NCI-H524 (cell line): ENCODE results near the gene ERCC1.
A peak's percentile ranks its signal among the peaks of the same experiment; 100 is the strongest.
"Not testable (repeated sequence)": the region's sequence is repeated elsewhere in the genome, so short reads cannot be mapped to it uniquely, and the experiment has no call there.

Experiments
- DNase-seq, 2 experiments: peaks; one replicate each; lab custom pipeline; 2025; lab: John Stamatoyannopoulos, UW

ERCC1 gene

DNA sequence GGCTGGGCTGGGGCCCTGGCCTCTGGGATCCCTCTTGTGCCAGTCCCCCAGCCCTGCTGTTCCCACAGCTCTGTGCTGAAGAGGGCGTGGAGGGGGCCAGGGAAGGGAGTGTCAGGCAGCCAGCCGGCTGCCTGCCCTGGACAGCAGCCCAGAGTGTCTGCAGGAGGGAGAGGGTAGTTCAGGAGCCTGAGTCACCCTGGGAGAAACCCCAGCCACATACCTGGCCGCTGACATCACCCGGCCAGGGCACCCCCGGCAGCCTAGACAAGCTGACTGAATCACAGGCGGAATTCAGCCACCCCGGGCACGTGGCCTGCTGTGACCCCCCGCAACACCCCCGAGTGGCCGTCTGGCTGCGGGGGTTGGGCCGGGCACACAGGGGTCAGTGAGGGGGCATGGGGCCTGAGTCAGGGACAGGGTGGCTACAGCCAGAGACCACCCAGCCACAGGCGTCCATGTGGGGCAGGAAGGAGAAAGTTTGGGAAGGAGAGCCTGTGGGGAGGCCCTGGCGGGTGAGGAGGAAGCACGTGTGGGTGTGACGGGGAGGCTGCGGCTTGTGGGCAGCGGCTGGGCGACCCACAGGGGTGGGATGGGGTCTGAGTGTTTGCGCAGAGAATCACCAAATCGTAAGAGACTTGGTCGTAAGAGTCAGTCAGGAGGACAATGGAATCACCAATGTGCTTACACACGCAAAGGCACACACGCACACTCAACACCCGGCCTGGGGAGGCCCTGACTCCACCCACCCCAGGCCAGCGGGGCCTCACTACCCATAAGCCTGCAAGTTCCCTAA is 32.2 kb upstream of the ERCC1 start:
- DNase-seq: no peak

DNA sequence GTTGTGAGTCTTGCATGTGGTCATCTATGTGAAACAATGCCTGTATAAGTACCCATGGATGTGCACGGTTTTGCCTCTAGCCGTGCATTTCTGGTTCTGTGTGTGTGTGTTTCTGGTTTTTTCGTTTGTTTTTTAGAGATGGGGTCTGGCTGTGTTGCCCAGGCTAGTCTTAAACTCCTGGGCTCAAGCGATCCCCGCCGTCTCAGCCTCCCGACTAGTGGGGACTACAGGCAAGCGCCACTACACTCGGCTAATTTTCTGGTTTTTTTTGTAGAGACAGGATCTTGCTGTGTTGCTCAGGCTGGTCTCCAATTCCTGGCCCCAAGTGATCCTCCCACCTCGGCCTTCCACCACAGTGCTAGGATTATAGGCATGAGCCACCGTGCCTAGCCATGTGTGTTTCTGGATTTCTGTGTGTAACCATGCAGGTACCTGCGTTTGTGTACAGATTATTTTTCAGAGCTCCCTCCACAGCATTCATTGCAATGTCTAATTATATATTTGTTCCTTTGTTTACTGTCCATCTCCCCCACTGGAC is 28.2 kb upstream of the ERCC1 start:
- no peak for DNase-seq

DNA sequence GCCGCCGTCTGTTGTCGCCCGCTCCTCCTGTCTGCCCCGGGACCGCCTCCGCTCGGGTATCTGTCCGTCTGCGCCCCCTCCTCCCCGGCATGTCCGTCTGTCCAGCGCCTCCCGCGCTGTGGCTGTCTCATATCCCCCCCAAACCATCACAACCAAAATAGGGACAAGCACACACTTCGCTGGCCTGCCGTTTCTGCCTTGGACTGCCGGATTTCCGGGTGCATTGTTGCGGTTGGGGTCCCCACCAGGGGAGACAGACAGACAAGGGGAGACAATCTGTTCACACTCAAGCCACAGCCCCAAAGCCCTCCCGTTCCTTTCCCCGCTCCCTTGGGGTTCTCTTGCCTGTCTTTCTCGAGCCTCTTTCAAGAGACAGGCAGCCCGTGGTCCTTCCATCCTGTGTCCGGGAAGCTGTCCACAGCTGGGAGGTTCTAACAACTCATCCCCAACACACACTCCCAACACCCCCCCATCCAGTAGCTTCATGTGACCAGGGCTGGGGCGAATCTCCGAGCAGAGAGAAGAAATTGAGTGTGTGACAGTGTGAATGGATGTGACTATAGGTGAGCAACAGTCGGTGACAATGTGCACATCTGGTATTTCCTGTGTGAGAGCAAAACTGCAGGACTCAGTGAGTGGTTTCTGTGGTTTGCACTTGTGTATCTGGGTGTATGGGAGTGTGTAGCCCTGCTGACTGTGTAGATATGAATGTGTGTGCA is 27.6 kb upstream of the ERCC1 start:
- no peak for DNase-seq

DNA sequence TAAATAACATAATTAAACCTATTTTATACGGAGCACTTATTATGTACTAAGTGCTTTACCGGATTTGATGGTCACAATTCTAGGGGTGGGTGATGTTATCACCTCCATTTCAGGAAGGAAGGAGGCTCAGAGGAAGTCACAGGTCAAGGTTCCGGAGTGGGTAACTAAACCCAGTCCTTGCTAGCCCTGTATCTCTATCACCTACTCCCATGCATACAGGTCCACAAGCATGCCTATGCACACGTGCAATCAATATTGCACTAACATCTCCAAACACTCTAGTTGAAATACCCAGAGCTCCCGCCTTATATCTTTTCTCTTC is 26.3 kb upstream of the ERCC1 start:
- DNase-seq: no peak

DNA sequence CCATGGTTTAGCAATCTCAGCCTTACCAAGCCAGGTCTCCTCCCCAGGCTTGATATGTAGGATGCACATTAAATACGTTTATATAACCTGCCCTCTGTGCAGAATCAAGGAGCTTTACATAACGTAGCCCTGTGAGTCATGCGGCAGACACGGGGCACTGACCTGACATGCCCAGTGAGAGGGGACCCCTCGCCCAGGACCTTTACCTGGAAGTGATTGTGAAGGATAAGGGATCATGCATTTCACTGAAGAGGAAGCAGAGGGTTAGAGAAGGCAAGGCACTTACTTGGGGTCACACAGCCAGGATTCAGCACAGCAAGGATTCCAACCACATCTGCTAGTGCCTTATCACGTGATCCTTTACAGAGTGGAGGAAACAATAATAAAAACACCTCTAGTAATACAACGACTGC is 25.2 kb upstream of the ERCC1 start:
- no peak for DNase-seq

DNA sequence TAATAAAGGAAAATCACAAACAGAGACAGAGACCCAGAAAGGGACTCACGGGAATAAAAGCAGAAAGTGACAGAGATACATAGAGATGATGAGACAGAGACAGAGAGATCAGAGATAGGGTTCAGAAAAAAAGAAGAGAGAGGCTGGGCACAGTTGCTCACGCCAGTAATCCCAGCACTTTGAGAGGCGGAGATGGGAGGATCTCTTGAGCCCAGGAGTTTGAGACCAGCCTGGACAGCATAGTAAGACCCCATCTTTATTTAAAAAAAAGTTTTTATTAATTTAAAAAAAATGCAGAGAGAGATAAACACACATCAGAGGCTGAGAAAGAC is 24.7 kb upstream of the ERCC1 start:
- no peak for DNase-seq

DNA sequence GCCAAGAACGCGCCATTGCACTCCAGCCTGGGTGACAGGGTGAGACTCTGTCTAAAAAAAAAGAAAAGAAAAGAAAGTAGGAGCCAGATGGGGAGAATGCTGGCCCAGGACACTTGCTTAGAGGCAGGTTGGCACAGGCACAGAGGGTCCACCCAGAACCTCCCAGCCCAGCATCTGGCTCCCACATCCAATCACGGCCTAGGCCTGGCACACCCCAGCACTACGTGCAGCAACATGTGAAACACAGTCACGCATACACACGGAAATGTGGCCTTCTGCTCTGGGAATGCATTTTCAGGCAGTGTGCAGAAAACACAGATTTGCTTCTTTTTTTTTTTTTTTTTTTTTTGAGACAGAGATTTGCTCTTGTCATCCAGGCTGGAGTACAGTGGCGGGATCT is 23.2 kb upstream of the ERCC1 start:
- DNase-seq: no peak

DNA sequence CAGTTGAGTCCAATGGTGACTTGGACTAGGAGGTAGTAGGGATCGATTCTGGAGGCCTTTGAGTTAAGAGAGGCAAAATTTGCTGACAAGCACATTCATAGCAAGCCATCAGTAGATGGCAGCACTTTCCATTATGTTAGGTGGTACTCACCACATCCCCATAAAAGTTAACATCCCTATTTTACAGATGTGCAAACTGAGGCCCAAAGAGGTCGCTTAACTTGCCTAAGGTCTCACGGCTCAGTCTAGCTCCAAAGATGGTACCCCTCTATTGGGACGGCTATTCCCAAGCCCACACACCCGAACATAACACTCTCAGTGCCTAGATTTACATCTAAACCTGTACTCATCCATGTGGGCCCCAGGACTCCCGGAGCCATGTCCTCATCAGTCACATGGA is 22.6 kb upstream of the ERCC1 start:
- DNase-seq: no peak

DNA sequence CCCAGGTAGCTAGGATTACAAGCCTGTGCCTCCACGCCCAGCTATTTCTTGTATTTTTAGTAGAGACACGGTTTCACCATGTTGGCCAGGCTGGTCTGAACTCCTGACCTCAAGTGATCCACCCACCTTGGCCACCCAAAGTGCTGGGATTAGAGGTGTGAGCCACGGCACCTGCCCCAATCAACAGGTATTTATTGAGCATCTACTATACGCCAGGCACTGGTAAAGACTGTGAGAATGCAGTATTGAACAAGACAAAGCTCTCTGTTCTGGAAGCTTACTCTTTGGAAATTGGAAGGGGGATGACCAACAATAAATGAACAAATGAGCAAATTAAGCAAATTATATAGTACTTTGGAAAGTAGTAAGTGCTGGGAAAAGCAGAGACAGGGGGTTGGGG is 21.4 kb upstream of the ERCC1 start:
- DNase-seq: no peak

DNA sequence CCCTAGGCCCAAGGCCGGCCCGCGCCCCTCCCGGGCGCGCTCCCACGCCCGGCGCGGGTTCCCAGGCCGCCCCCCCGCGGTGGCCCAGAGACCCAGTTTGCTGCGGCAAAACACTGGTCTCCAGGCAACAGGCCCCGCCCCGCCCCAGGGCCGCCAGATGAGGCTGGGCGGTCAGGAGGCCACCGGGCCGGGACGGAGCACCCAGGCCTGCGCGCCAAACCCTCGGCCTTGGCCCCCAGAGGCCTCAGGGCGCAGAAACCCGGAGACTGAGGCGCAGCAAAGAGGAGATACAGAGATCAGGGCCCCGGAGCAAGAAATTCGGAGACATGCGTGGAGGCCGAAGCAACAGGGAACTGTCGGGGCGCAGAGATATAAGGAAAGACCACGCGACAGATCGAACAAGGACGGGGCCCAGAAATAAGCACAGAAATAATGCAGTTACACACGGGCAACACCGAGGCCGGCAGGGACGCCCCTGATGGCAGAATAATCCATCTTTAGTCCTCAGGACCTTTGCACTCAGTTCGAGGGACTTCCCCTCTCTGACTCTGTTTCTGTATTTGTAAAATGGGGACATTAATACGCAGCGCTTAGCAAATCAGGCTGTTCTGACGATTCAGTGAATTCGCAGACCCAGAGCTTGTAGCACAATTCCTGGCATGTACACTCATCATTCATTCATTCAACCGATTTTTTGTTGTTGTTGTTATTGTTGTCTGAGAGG is 20.8 kb upstream of the ERCC1 start:
- DNase-seq: peak; percentile 14 to 64

DNA sequence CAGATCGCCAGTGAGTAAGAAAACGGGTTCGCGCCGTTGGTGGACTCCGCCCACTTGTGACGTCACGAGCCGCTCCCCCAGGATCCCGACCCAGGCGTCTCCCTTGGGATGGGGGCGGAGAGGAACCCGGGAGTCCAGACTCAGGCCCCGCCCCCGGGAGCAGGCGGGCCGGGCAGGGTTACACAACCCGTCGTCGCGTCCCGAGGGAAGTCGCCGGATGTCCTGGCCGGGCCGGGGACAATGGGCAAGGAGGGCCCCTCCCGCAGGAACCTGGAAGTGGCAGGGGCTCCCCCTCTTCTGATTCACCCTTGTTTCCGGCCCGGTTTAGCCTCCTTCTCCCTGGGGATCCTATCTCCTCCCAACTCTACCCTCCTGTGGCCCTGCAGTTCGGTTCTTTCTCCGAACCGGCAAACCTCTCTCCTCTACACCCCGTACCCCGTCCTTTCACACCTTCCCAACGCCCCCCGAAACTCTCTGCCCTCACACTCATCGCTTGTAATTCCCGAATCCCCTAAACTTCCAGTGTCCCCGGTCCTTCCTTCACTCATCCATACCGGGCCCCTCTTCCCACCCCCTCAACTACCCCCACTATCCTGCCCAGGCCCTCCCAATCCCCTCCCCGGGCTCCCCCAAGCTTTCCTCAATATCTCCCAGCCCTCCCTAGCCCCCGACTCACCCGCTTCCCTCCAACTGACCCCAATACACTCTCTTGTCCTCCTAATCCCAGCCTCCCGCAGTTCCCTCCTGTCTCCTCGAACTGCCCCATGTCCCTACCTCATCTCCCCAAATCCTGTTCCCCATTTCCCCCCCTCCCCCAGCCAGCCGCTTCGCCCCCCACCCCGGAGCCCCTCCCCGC is 20.0 kb upstream of the ERCC1 start:
- DNase-seq: peak; percentile 51 to 59

DNA sequence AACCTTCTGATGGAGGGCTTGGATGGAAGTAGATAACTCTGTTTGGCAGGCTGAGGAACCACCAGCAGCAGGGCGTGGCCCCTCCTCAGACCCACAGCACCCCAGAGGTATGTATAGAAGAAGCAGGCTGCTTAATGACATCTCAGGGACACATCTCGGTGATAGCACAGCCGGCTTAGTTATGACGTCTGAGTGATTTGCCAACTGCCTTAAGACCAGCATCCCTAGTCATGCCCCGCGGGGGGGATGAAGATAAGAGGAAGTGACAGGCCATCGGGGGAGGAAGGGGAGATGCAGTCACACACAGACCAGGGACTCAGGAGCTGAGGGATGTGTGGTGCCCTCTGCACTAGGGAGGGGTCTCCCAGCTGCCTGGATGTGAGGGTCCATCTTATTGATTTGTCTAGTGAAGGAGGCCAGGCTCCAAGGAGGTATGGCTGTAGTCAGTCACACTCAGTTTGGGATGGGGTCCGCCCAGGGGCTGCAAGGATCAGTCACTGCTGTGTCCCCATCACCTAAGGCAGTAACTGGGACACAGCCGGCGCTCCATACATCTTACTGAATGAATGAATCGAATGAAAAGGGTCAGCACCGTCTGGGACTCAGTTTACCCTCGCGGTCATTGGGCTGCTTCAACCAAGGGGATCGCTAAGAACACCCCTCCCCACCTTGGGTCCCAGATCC is 19.2 kb upstream of the ERCC1 start:
- DNase-seq: peak in 1 of 2 experiments; percentile 35

DNA sequence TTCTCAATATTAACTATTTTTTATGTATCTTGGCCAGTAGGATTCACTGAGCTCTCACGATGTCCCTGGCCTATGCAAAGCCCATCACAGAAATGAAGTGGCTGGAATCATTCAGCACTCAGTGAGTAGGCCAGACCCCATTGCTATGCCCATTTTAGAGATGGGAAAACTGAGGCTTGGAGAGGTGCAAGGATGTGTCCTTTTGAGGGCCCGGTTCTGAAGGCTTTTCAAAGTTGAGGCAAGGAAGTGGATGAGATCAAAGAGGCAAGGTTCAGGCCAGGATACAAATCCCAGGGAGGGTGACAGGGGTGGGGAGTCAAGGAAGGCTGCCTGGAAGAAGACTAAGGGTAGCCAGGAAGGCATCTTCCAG is 18.7 kb upstream of the ERCC1 start:
- no peak for DNase-seq

DNA sequence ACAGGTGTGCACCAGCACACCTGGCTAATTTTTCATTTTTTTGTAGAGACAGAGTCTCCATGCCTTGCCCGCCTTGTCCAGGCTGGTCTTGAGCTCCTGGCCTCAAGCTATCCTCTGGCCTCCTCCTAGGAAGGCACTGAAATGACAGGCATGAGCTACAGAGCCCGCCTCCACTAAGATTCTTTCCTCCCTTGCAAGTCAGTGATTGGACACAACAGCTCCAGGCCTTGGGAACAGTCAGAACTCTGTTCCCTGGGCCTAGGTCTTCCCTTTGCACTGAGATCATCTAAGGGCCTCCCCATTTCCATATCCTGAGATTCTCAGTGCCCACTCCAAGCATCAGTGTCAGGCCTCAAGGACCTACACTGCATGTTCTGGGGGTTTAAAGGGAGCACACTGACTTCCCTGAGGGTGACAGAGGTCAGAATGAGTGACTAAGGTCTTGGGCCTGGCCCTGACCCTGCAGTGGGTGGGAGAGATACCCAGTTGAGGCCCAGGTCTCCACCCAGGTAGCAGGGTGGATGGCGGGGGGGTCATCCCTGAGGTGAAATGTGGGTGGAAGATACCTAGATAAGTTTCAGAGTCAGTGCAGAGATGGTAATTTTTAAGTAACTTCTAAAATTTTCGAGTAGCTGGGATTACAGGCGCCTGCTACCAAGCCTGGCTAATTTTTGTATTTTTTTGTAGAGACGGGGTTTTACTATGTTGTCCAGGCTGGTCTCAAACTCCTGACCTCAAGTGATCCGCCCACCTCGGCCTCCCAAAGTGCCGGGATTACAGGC is 17.3 kb upstream of the ERCC1 start:
- peak in 1 of 2 experiments; percentile 12 for DNase-seq

DNA sequence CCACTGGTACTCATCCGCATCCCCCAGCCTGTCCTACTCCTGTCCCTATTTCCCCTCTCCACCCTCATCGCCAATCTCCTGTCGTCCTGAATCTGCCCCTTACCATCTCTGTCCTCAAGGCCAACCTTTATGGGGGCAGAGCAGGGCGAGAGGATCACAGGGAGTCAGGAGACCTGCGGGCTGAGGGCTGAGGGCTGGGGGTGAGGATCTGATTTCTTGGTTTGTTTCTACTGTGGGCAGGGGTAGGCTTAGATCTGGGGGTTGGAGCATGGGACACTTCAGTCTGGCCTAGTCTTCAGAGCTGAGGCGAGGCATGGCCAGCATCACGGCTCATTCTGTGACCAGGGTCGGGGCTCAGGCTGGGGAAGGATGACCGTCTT is 16.5 kb upstream of the ERCC1 start:
- DNase-seq: no peak

DNA sequence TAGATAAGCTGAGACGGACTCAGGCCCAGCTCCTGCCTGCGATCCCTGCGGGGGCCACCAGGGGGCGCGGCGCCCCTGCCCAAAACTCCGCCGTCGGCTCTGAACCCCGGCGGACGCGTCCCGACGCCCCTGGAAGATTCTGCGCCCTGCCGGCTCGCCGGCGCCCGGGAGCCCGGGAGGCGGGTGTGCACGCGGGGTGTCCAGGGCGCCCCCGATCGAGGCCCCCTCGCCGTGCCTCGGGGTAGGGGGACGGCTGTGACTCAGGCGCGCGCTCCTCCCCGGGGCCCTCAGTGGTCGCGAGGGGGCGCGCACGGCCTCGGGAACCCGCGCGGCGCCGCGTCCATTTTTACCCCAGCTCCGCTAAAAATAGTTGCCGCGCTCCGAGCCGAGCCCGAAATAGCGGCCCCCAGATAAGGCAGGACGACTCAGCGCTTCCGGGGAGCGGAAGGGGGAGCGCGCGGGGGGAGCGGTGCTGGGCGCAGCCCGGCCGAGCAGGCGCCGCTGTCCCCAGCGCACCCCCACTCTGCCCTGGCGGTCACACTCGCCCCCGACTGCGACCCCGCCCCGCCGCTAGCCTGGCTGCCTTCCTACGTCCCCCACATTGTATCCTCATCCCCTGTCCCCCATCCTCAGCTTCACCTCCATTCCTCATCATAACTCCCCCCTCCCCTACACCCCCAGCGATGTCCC is 16.0 kb upstream of the ERCC1 start:
- DNase-seq: peak; percentile 38 to 79

DNA sequence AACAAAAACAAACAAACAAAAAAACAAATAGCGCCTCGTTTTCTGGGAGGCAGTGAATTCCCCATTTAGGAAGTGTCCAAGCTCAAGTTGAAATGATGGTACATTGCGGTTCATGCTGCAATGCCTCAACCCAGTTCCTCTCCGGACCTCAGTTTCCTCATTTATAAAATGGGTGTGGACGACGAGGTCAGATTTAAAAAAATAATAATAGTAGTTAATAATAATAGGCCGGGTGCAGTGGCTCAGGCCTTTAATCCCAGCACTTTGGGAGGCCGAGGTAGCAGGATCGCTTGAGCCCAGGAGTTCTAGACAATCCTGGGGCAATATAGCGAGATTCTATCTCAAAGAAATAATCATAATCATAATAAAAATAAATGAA is 15.5 kb upstream of the ERCC1 start:
- no peak for DNase-seq

DNA sequence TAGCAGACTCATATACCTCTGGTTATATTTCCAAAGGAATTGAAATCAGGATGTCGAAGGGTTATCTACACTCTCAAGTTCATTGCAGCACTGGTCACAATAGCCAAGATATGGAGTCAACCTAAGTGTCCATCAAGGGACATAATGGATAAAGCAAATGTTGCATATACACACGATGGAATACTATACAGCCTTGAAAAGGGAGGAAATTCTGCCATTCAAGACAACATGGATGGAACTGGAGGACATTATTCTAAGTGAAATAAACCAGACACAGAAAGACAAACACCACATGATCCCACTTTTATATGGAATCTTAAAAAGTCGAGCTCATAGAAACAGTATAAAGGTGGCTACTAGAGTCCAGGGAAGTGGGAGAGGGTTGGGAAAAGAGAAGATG is 13.6 kb upstream of the ERCC1 start:
- no peak for DNase-seq

DNA sequence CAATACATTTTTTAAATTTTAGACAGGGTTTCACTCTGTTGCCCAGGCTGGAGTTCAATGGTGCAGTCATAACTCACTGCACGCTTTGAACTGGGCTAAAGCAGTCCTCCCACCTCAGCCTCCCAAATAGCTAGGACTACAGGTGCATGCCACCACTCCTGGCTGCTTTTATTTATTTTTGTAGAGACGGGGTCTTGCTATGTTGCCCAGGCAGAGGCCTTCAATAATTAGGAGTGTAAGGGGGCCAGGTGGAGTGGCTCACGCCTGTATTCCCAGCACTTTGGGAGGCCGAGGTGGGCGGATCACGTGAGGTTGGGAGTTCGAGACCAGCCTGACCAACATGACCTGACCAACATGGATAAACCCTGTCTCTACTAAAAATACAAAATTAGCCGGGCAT is 8.8 kb upstream of the ERCC1 start:
- DNase-seq: not testable (repeated sequence)

DNA sequence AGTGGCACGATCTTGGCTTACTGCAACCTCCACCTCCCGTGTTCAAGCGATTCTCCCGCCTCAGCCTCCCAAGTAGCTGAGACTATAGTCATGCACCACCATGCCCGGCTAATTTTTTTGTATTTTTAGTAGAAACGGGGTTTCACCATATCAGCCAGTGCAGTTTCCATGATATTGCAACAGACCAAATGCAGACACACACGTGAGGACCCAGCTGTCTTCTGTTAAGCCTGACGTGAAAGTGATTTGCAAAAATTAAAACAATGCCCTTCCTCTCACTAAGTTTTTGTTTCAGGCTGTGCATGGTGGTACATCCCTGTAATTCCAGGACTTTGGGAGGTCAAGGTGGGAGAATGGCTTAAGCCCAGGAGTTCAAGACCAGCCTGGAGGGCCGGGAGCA is 7.3 kb upstream of the ERCC1 start:
- DNase-seq: not testable (repeated sequence)
